ENCODE measurements around the gene BBS9.

Gene BBS9

DNA sequence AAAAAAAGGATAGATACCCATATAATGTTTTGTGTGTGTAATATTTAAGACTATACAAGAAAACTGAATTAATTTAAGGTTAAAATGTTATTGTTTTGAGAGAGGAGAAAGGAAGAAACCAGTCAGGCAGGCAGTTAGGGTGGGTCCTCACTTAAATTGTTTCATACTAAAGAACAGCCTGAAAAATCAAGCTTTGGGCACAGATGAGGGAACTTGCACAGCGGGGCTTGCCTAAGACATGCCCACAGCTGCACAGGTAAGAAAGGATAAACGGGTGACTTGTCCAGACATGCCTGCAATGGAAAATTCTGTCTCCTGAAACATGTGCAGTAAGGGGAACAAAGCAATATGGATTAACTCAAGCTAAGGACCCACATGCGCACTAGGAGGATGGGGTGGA, 158.4 kb downstream of the BBS9 start:
- no peak for TF ChIP-seq TAF1 (IDR thresholded peaks at IDR 0.05; ENCODE audit: borderline replicate concordance, insufficient read depth, low read length)
- no peak for TF ChIP-seq SIN3A (IDR thresholded peaks at IDR 0.05; ENCODE audit: borderline replicate concordance, insufficient read depth, low read length)
- no peak for TF ChIP-seq REST (IDR thresholded peaks at IDR 0.05; ENCODE audit: insufficient read depth in 1 of 2, low read depth in 2 of 2, low read length in 2 of 2)
- no peak for TF ChIP-seq POLR2AphosphoS5 (IDR thresholded peaks at IDR 0.05; ENCODE audit: low read depth, low read length)
- no peak for TF ChIP-seq FOXP2 (optimal IDR thresholded peaks at IDR 0.05; ENCODE audit: borderline replicate concordance, extremely low read depth, extremely low read length, insufficient read depth)

GRCh38 chr7:33298848-33299247, 169.5 kb downstream of the BBS9 start:
- TF ChIP-seq TAF1 (IDR thresholded peaks at IDR 0.05; ENCODE audit: borderline replicate concordance, insufficient read depth, low read length) (no peak), POLR2AphosphoS5 (IDR thresholded peaks at IDR 0.05; ENCODE audit: low read depth, low read length) (no peak), REST (IDR thresholded peaks at IDR 0.05; ENCODE audit: insufficient read depth in 1 of 2, low read depth in 2 of 2, low read length in 2 of 2) (no peak), SIN3A (IDR thresholded peaks at IDR 0.05; ENCODE audit: borderline replicate concordance, insufficient read depth, low read length) (no peak), FOXP2 (optimal IDR thresholded peaks at IDR 0.05; ENCODE audit: borderline replicate concordance, extremely low read depth, extremely low read length, insufficient read depth) (no peak)

GRCh38 chr7:33299425-33299824, 170.1 kb downstream of the BBS9 start:
- TF ChIP-seq FOXP2 (optimal IDR thresholded peaks at IDR 0.05; ENCODE audit: borderline replicate concordance, extremely low read depth, extremely low read length, insufficient read depth) (no peak), REST (IDR thresholded peaks at IDR 0.05; ENCODE audit: insufficient read depth in 1 of 2, low read depth in 2 of 2, low read length in 2 of 2) (no peak), SIN3A (IDR thresholded peaks at IDR 0.05; ENCODE audit: borderline replicate concordance, insufficient read depth, low read length) (no peak), POLR2AphosphoS5 (IDR thresholded peaks at IDR 0.05; ENCODE audit: low read depth, low read length) (no peak), TAF1 (IDR thresholded peaks at IDR 0.05; ENCODE audit: borderline replicate concordance, insufficient read depth, low read length) (no peak)

DNA sequence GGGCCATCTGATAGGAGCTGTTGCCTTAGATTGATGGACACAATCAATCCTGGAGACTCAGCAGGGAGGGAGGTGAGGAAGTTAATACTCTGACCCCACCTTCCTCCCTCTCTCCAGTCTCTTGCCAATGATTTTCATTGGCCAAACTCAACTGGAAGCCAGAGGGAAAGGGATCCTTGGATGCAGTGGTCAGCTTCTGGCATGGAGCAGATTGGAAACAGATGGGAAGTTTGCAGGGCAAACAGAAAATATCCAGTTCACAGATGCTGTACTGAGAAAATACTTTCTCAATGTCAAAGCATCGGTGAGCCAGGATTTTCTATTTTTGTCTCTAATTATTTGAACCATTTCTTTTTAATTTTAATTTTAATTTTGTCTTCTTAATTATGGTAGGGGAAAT, 170.8 kb downstream of the BBS9 start:
- TF ChIP-seq TAF1 (IDR thresholded peaks at IDR 0.05; ENCODE audit: borderline replicate concordance, insufficient read depth, low read length) (no peak), POLR2AphosphoS5 (IDR thresholded peaks at IDR 0.05; ENCODE audit: low read depth, low read length) (no peak), REST (IDR thresholded peaks at IDR 0.05; ENCODE audit: insufficient read depth in 1 of 2, low read depth in 2 of 2, low read length in 2 of 2) (no peak), SIN3A (IDR thresholded peaks at IDR 0.05; ENCODE audit: borderline replicate concordance, insufficient read depth, low read length) (no peak), FOXP2 (optimal IDR thresholded peaks at IDR 0.05; ENCODE audit: borderline replicate concordance, extremely low read depth, extremely low read length, insufficient read depth) (no peak)

DNA sequence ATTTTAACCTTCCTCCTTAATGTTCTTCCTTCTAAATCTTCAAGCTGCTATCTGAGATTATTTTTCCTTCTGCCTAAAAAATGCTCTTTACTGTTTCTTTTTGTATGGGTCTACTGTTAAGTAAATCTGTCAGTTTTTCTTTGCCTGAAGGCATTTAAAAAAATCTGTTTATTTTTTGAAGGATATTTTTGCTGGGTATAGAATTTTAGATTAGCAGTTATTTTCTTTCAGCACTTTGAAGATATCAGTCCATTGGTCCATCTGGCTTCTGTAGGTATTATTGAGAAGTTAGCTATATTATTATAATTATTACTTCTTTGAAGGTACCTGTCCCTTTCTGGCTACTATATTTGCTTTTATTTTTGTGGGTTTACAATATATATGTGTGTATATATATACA, 171.4 kb downstream of the BBS9 start:
- no peak for TF ChIP-seq SIN3A (IDR thresholded peaks at IDR 0.05; ENCODE audit: borderline replicate concordance, insufficient read depth, low read length)
- TF ChIP-seq TAF1 (IDR thresholded peaks at IDR 0.05; ENCODE audit: borderline replicate concordance, insufficient read depth, low read length), result no peak
- TF ChIP-seq POLR2AphosphoS5 (IDR thresholded peaks at IDR 0.05; ENCODE audit: low read depth, low read length), result no peak
- TF ChIP-seq FOXP2 (optimal IDR thresholded peaks at IDR 0.05; ENCODE audit: borderline replicate concordance, extremely low read depth, extremely low read length, insufficient read depth), result no peak
- no peak for TF ChIP-seq REST (IDR thresholded peaks at IDR 0.05; ENCODE audit: insufficient read depth in 1 of 2, low read depth in 2 of 2, low read length in 2 of 2)
